HEK293 (cell line): ENCODE data around the gene IL22RA1.

Experiments used
- CTCF ChIA-PET: fragments of 350-600 bp; formaldehyde crosslinking; extraction: SDS; loops from one replicate; lab custom pipeline; 2021; ENCODE audit warnings: antibody characterized with exemption; lab: Yijun Ruan, JAX
- POLR2A ChIA-PET: fragments of 300-600 bp; formaldehyde crosslinking; extraction: SDS; loops from one replicate; lab custom pipeline; 2020; ENCODE audit warnings: antibody characterized with exemption, inconsistent platforms; lab: Yijun Ruan, JAX
- H3K27ac ChIP-seq: fragments of 200-500 bp; sonication (Bioruptor generic); 2 replicates; pipeline ENCODE4 v1.5.1; 2014; ENCODE audit warnings: low read depth, low read length, control low read depth, inconsistent platforms; ENCODE audit errors: extremely low read depth
- H3K36me3 ChIP-seq, 2 experiments: fragments of 200-500 bp in 1 of 2; sonication (Bioruptor generic) in 1 of 2; 1 replicate in 1 of 2; 2 replicates in 1 of 2; pipeline ENCODE4 v1.5.1; 2014 to 2017; ENCODE audit warnings: inconsistent platforms in 2 of 2, low read length in 2 of 2; ENCODE audit not compliant: control insufficient read depth in 2 of 2, insufficient read depth in 1 of 2
- H3K4me1 ChIP-seq: fragments of 200-500 bp; sonication (Bioruptor generic); 2 replicates; pipeline ENCODE4 v1.5.1; 2014; ENCODE audit warnings: mild to moderate bottlenecking, low read length, inconsistent platforms; ENCODE audit not compliant: control insufficient read depth, insufficient read depth
- H3K4me3 ChIP-seq: 2 replicates; pipeline ENCODE4 v1.5.1; 2011; ENCODE audit warnings: low read depth, mild to moderate bottlenecking, control low read depth, low read length, moderate library complexity
- H3K9me3 ChIP-seq: fragments of 200-500 bp; sonication (Bioruptor generic); 2 replicates; pipeline ENCODE4 v1.5.1; 2014; ENCODE audit warnings: low read depth, low read length, inconsistent platforms; ENCODE audit not compliant: control insufficient read depth, insufficient read depth
- EGR2 ChIP-seq: fragments of 450-650 bp; formaldehyde crosslinking; IDR thresholded peaks from 2 replicates; pipeline ENCODE4 v1.5.1; 2016; ENCODE audit warnings: low read depth, missing biosample characterization, missing genetic modification characterization
- HOXD13 ChIP-seq: sonication (generic); formaldehyde crosslinking; IDR thresholded peaks from 2 replicates; pipeline ENCODE4 v1.8.0; 2022; ENCODE audit warnings: missing genetic modification reagents, borderline replicate concordance
- KLF9 ChIP-seq: fragments of 450-650 bp; formaldehyde crosslinking; IDR thresholded peaks from 2 replicates; pipeline ENCODE4 v1.5.1; 2016; ENCODE audit warnings: missing biosample characterization, missing genetic modification characterization, low read depth
- OVOL3 ChIP-seq: fragments of 450-650 bp; formaldehyde crosslinking; IDR thresholded peaks from 2 replicates; pipeline ENCODE4 v1.5.1; 2016; ENCODE audit warnings: missing biosample characterization, missing genetic modification characterization
- ZBTB7A ChIP-seq: fragments of 450-650 bp; formaldehyde crosslinking; IDR thresholded peaks from 2 replicates; pipeline ENCODE4 v1.5.1; 2016; ENCODE audit warnings: low read depth, missing biosample characterization, missing genetic modification characterization
- ZNF184 ChIP-seq: fragments of 450-650 bp; IDR thresholded peaks from 2 replicates; pipeline ENCODE4 v1.5.1; 2018; ENCODE audit warnings: missing biosample characterization, mild to moderate bottlenecking, missing genetic modification characterization
- ZNF266 ChIP-seq: fragments of 450-650 bp; formaldehyde crosslinking; IDR thresholded peaks from 2 replicates; pipeline ENCODE4 v1.5.1; 2016; ENCODE audit warnings: missing biosample characterization, missing genetic modification characterization, low read depth
- ZNF335 ChIP-seq: fragments of 450-650 bp; formaldehyde crosslinking; conservative IDR thresholded peaks from 2 replicates; pipeline ENCODE4 v1.5.1; 2016; ENCODE audit warnings: missing biosample characterization, missing genetic modification characterization
- ZNF404 ChIP-seq: fragments of 450-650 bp; formaldehyde crosslinking; IDR thresholded peaks from 2 replicates; pipeline ENCODE4 v1.5.1; 2017; ENCODE audit warnings: missing biosample characterization, missing genetic modification characterization
- ZNF549 ChIP-seq: fragments of 450-650 bp; IDR thresholded peaks from 2 replicates; pipeline ENCODE4 v1.5.1; 2018; ENCODE audit warnings: missing biosample characterization, missing genetic modification characterization, mild to moderate bottlenecking, inconsistent platforms, moderate library complexity
- ZNF555 ChIP-seq: fragments of 450-650 bp; formaldehyde crosslinking; conservative IDR thresholded peaks from 2 replicates; pipeline ENCODE4 v1.5.1; 2017; ENCODE audit warnings: missing biosample characterization, mild to moderate bottlenecking, missing genetic modification characterization, inconsistent platforms
- ZNF670 ChIP-seq: fragments of 450-650 bp; formaldehyde crosslinking; IDR thresholded peaks from 2 replicates; pipeline ENCODE4 v1.5.1; 2016; ENCODE audit warnings: missing biosample characterization, missing genetic modification characterization, low read depth
- ZNF791 ChIP-seq: fragments of 450-650 bp; formaldehyde crosslinking; IDR thresholded peaks from 2 replicates; pipeline ENCODE4 v1.5.1; 2016; ENCODE audit warnings: missing biosample characterization, missing genetic modification characterization
- ZSCAN23 ChIP-seq: fragments of 450-650 bp; formaldehyde crosslinking; IDR thresholded peaks from 2 replicates; pipeline ENCODE4 v1.5.1; 2016; ENCODE audit warnings: missing biosample characterization, missing genetic modification characterization
- ZXDB ChIP-seq: fragments of 450-650 bp; formaldehyde crosslinking; IDR thresholded peaks from 2 replicates; pipeline ENCODE4 v1.5.1; 2016; ENCODE audit warnings: missing biosample characterization, missing genetic modification characterization
- TF ChIP-seq, protein P1 (sequence below): fragments of 450-650 bp; formaldehyde crosslinking; IDR thresholded peaks from 2 replicates; pipeline ENCODE4 v1.5.1; 2016; ENCODE audit warnings: missing biosample characterization, missing genetic modification characterization

IL22RA1 gene

DNA sequence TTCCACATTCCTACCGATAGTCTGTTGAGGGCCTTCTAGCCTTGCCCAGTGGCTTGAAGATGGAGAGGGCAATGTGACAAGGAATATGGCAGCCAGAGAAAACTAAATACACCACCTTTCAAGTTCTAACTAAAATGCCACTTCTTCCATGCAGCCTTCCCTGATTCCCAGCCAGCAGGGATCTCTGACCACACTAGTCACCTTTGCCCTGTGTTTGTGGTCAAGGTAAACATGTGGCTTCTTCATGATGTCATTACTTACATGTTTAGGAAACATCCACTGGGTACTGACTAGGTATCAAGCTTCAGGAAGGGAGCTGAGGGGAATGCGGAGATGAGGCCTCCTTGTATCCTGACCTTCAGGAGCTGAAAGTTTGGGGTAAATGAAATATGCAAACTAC lies 22.6 kb upstream of the IL22RA1 start:
- POLR2A ChIA-PET, result interaction anchor here (1.1 kb wide), 1 partner anchor 15 kb away, joined by 3 read pairs; no protein-coding TSS in a partner anchor
- Histone ChIP-seq H3K9me3 (no peaks in the 10 kb centered on the region), H3K36me3 (peaks cover 23 to 72% of the 10 kb centered on the region in 2 experiments), H3K4me3 (no peak overlapping the region)
- TF ChIP-seq ZXDB (tag by site-specific recombination) (no peak), ZNF549 (no peak), ZNF670 (tag by site-specific recombination) (no peak), ZNF266 (tag by site-specific recombination) (no peak)
- TF ChIP-seq, all 188 proteins: peak for 0
- Histone ChIP-seq H3K4me1 (no peaks in the 10 kb centered on the region), H3K27ac (no peak overlapping the region)
- CTCF ChIA-PET, result interaction anchor here (0.7 to 2.5 kb wide), 4 partner anchors 13 to 374 kb away, joined by 3 to 12 read pairs (median 3); no protein-coding TSS in a partner anchor

DNA sequence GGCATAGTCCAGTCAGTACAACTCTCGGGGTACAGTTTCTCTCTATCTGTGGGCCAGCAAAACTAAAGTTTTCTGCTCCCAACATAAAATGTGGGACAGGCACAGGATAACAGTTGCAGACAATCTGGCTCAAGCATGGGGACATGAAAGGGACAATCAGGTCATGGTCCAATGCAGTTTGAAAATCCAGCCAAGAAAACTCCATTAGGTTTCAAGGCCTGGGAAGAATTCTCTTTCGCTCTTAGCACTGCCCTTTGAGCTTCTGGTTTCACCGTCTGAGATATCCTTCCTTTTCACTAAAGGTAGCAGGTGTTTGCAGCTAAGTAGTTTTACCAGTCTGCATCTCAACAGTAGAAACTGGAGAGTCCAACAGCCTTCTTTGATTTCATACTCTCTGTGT lies 21.1 kb upstream of the IL22RA1 start:
- H3K4me1 ChIP-seq, result no peaks in the 10 kb centered on the region
- no peak for TF ChIP-seq ZNF791 (tag by site-specific recombination)
- H3K4me3 ChIP-seq, result no peak overlapping the region
- POLR2A ChIA-PET, result no interaction called here
- H3K9me3 ChIP-seq, result no peaks in the 10 kb centered on the region
- H3K27ac ChIP-seq, result no peak overlapping the region
- H3K36me3 ChIP-seq, result peaks cover 29 to 77% of the 10 kb centered on the region in 2 experiments
- CTCF ChIA-PET, result interaction anchor here (1.0 to 2.5 kb wide), 3 partner anchors 14 to 228 kb away, joined by 3 to 12 read pairs (median 3); no protein-coding TSS in a partner anchor

DNA sequence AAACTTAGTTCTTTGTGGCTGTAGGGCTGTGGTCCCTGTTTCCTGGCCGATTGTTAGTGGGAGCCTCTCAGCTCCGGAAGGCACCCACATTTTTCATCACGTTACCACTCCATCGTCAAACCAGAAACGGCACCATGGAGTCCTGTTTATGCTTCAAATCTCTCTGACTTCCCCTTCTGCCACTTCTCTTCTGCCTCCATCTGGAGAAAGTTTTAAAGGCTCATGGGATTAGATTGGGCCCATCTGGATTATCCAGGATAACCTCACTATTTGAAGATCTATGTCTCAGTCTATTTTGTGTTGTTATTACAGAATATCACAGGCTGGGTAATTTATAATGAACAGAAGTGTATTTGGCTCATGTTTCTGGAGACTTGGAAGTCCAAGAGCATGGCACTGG lies 19.3 kb upstream of the IL22RA1 start:
- no peaks in the 10 kb centered on the region for H3K4me1 ChIP-seq
- ChIA-PET CTCF (interaction anchor here (1.1 to 1.5 kb wide), 2 partner anchors 12 to 37 kb away, joined by 3 to 4 read pairs; no protein-coding TSS in a partner anchor), POLR2A (no interaction called here)
- TF ChIP-seq OVOL3 (tag by site-specific recombination) (no peak), ZNF184 (tag by site-specific recombination) (no peak), ZNF404 (tag by site-specific recombination) (no peak)
- no peak overlapping the region for H3K27ac ChIP-seq
- no peaks in the 10 kb centered on the region for H3K9me3 ChIP-seq
- H3K4me3 ChIP-seq, result no peak overlapping the region
- peaks cover 20 to 86% of the 10 kb centered on the region in 2 experiments for H3K36me3 ChIP-seq

DNA sequence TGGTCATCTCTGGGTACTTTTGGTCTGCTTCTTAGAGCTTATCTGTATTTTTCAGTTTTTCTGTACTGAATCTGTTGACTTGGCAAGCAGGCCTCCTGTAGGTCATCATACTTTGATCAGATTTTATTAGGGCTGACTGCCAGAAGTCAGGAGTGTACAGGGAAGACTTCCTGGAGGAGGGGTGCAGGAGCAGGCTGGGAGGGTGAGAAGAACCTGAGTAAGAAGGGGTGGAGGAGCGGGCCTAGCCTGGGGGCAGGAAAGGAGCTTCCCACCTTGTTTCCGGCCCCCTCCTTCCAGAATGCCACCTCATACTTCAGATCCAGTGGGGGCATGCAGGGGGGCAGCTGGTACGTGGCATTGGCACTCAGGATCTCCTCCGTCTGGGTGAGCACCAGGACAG lies 18.3 kb upstream of the IL22RA1 start:
- Histone ChIP-seq H3K27ac (no peak overlapping the region), H3K4me1 (no peaks in the 10 kb centered on the region), H3K4me3 (no peak overlapping the region), H3K36me3 (peaks cover 17 to 87% of the 10 kb centered on the region in 2 experiments), H3K9me3 (no peaks in the 10 kb centered on the region)
- POLR2A ChIA-PET, result no interaction called here
- TF ChIP-seq ZNF555 (tag by site-specific recombination) (no peak), EGR2 (no peak), HOXD13 (CRISPR knock-in tag) (no peak), KLF9 (tag by site-specific recombination) (no peak), ZBTB7A (tag by site-specific recombination) (no peak), ZSCAN23 (tag by site-specific recombination) (no peak), ZNF335 (tag by site-specific recombination) (no peak)
- TF ChIP-seq, protein P1, sequence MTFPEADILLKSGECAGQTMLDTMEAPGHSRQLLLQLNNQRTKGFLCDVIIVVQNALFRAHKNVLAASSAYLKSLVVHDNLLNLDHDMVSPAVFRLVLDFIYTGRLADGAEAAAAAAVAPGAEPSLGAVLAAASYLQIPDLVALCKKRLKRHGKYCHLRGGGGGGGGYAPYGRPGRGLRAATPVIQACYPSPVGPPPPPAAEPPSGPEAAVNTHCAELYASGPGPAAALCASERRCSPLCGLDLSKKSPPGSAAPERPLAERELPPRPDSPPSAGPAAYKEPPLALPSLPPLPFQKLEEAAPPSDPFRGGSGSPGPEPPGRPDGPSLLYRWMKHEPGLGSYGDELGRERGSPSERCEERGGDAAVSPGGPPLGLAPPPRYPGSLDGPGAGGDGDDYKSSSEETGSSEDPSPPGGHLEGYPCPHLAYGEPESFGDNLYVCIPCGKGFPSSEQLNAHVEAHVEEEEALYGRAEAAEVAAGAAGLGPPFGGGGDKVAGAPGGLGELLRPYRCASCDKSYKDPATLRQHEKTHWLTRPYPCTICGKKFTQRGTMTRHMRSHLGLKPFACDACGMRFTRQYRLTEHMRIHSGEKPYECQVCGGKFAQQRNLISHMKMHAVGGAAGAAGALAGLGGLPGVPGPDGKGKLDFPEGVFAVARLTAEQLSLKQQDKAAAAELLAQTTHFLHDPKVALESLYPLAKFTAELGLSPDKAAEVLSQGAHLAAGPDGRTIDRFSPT (tag by site-specific recombination), result no peak
- CTCF ChIA-PET, result interaction anchor here (0.7 to 1.1 kb wide), 4 partner anchors 8 to 424 kb away, joined by 3 to 4 read pairs (median 3); no protein-coding TSS in a partner anchor
